Stimulated activated CD8-positive, alpha-beta memory T cell treated with anti-CD3 and anti-CD28 coated beads, Interleukin-7, amount 100 ng/mL, for 24 hours (primary cell): Measurements from ENCODE around the gene CTSW.
A peak's percentile ranks its signal among the peaks of the same experiment; 100 is the strongest.

Experiments used
- DNase-seq: peaks from one replicate; pipeline ENCODE4 v3.0.0-alpha.2; 2020; ENCODE audit warnings: low read depth

The CTSW gene

GRCh38 chr11:65856689-65857499, 22.7 kb upstream of the CTSW start:
- peak; percentile 70 for DNase-seq

GRCh38 chr11:65857500-65857852, 22.2 kb upstream of the CTSW start:
- DNase-seq: no peak

GRCh38 chr11:65857853-65858680, 21.6 kb upstream of the CTSW start, which contains the start of gene CFL1:
CFL1 (minus strand) TSS chr11:65858180; CDS start chr11:65858099, 81 bp downstream.
- DNase-seq: peak; percentile 87

GRCh38 chr11:65858681-65859087, 21.0 kb upstream of the CTSW start:
- DNase-seq: no peak

- peak; percentile 95 for DNase-seq
Observed at GRCh38 chr11:65859095-65859811, 20.4 kb upstream of the CTSW start.

GRCh38 chr11:65859812-65860277, 19.8 kb upstream of the CTSW start:
- DNase-seq: no peak

GRCh38 chr11:65860278-65861164, 19.1 kb upstream of the CTSW start, which contains the start of gene MUS81:
MUS81 (plus strand) TSS chr11:65860433; CDS start chr11:65860754, 321 bp downstream.
- DNase-seq: peak; percentile 96

- DNase-seq: no peak
Observed at GRCh38 chr11:65861165-65861505, 18.5 kb upstream of the CTSW start.

GRCh38 chr11:65861533-65862183, 18.0 kb upstream of the CTSW start:
- no peak for DNase-seq

GRCh38 chr11:65862191-65862735, 17.4 kb upstream of the CTSW start:
- no peak for DNase-seq

- no peak for DNase-seq
Observed at GRCh38 chr11:65862941-65863888, 16.4 kb upstream of the CTSW start.

GRCh38 chr11:65863889-65864705, 15.5 kb upstream of the CTSW start:
- DNase-seq: no peak

GRCh38 chr11:65864706-65865471, 14.7 kb upstream of the CTSW start:
- DNase-seq: no peak

- DNase-seq: no peak
Observed at GRCh38 chr11:65865550-65866172, 14.0 kb upstream of the CTSW start.

- DNase-seq: no peak
Observed at GRCh38 chr11:65866509-65867283, 12.9 kb upstream of the CTSW start.

GRCh38 chr11:65867284-65868071, 12.2 kb upstream of the CTSW start:
- DNase-seq: no peak
